Measurements from ENCODE around the gene RABGAP1L. TPM values are rescaled to one million over a fixed set of nuclear protein-coding genes. Genes with fewer than 3 reads are reported as not detected.

RABGAP1L gene
- total RNA-seq, 1 experiment from 2014 or later, result 76.9 TPM

- TF ChIP-seq MLX (CRISPR knock-in tag; IDR thresholded peaks at IDR 0.05), result no peak
- no peak for TF ChIP-seq TEAD1 (CRISPR knock-in tag; IDR thresholded peaks at IDR 0.05)
- TF ChIP-seq, protein P1, sequence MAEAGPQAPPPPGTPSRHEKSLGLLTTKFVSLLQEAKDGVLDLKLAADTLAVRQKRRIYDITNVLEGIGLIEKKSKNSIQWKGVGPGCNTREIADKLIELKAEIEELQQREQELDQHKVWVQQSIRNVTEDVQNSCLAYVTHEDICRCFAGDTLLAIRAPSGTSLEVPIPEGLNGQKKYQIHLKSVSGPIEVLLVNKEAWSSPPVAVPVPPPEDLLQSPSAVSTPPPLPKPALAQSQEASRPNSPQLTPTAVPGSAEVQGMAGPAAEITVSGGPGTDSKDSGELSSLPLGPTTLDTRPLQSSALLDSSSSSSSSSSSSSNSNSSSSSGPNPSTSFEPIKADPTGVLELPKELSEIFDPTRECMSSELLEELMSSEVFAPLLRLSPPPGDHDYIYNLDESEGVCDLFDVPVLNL (CRISPR knock-in tag; IDR thresholded peaks at IDR 0.05; ENCODE audit: borderline replicate concordance, low read depth), result no peak
These were observed 66.3 kb downstream of the RABGAP1L start (continued) for GRCh38 chr1:174225499-174226204.

DNA sequence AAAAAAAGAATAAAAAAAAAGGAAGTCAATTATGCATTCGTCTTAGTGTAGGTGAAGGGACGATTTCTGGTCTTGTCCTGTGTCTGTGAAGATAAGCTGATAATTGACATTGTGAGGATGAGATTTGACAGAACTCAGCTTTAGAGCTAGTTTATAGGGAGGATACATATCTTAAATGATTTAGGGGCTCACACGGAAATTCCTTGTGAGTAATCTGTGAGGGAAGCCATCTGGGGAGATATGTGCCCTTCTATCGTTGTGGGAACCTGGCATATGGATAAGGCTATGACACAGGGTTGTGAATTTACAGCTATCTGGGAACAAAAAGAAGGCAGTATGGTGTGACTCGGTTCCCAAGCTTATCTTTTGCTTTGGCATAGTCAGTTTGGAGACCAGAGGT is 71.1 kb downstream of the RABGAP1L start:
- ATAC-seq (no peak), DNase-seq (ENCODE audit: low spot score) (no peak)
- no peak overlapping the region for H3K4me3 Mint-ChIP-seq
- no peak overlapping the region for H3K27ac Mint-ChIP-seq
- H3K4me1 Mint-ChIP-seq, result no peaks in the 10 kb centered on the region
- no peak for TF ChIP-seq NR1H2 (CRISPR knock-in tag; IDR thresholded peaks at IDR 0.05)
- POLR2A ChIA-PET, result interaction anchor here (0.6 kb wide), 1 partner anchor 236 kb away, joined by 3 read pairs; no protein-coding TSS in a partner anchor
- H3K9me3 Mint-ChIP-seq, result peaks cover 14% of the 10 kb centered on the region
- CTCF ChIA-PET, result interaction anchor here (0.8 kb wide), 1 partner anchor 13 kb away, joined by 3 read pairs; no protein-coding TSS in a partner anchor
- peaks cover 19% of the 10 kb centered on the region for H3K36me3 Mint-ChIP-seq
- no peaks in the 10 kb centered on the region for H3K27me3 Mint-ChIP-seq (ENCODE audit: low read depth)

- Mint-ChIP-seq H3K9me3 (peaks cover 14% of the 10 kb centered on the region), H3K27me3 (ENCODE audit: low read depth) (no peaks in the 10 kb centered on the region), H3K4me3 (no peak overlapping the region), H3K36me3 (peaks cover 21% of the 10 kb centered on the region), H3K4me1 (no peaks in the 10 kb centered on the region), H3K27ac (no peak overlapping the region)
- ATAC-seq, result no peak
- TF ChIP-seq RORB (CRISPR knock-in tag; IDR thresholded peaks at IDR 0.05) (no peak), ZNF219 (CRISPR knock-in tag; IDR thresholded peaks at IDR 0.05; ENCODE audit: borderline replicate concordance) (no peak), E2F1 (CRISPR knock-in tag; IDR thresholded peaks at IDR 0.05) (no peak), FOXJ3 (CRISPR knock-in tag; IDR thresholded peaks at IDR 0.05; ENCODE audit: borderline replicate concordance) (no peak), ZNF232 (CRISPR knock-in tag; IDR thresholded peaks at IDR 0.05) (no peak), PRRX2 (CRISPR knock-in tag; IDR thresholded peaks at IDR 0.05) (no peak), NFYB (CRISPR knock-in tag; conservative IDR thresholded peaks at IDR 0.05; ENCODE audit: low read depth) (no peak), TEAD4 (CRISPR knock-in tag; IDR thresholded peaks at IDR 0.05) (no peak), ZNF416 (CRISPR knock-in tag; IDR thresholded peaks at IDR 0.05) (no peak), JAZF1 (CRISPR knock-in tag; IDR thresholded peaks at IDR 0.05) (no peak)
- TF ChIP-seq, protein P2, sequence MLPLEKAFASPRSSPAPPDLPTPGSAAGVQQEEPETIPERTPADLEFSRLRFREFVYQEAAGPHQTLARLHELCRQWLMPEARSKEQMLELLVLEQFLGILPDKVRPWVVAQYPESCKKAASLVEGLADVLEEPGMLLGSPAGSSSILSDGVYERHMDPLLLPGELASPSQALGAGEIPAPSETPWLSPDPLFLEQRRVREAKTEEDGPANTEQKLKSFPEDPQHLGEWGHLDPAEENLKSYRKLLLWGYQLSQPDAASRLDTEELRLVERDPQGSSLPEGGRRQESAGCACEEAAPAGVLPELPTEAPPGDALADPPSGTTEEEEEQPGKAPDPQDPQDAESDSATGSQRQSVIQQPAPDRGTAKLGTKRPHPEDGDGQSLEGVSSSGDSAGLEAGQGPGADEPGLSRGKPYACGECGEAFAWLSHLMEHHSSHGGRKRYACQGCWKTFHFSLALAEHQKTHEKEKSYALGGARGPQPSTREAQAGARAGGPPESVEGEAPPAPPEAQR (CRISPR knock-in tag; IDR thresholded peaks at IDR 0.05), result no peak
- TF ChIP-seq, protein P3, sequence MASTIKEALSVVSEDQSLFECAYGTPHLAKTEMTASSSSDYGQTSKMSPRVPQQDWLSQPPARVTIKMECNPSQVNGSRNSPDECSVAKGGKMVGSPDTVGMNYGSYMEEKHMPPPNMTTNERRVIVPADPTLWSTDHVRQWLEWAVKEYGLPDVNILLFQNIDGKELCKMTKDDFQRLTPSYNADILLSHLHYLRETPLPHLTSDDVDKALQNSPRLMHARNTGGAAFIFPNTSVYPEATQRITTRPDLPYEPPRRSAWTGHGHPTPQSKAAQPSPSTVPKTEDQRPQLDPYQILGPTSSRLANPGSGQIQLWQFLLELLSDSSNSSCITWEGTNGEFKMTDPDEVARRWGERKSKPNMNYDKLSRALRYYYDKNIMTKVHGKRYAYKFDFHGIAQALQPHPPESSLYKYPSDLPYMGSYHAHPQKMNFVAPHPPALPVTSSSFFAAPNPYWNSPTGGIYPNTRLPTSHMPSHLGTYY (CRISPR knock-in tag; IDR thresholded peaks at IDR 0.05), result no peak
- TF ChIP-seq, protein P4, sequence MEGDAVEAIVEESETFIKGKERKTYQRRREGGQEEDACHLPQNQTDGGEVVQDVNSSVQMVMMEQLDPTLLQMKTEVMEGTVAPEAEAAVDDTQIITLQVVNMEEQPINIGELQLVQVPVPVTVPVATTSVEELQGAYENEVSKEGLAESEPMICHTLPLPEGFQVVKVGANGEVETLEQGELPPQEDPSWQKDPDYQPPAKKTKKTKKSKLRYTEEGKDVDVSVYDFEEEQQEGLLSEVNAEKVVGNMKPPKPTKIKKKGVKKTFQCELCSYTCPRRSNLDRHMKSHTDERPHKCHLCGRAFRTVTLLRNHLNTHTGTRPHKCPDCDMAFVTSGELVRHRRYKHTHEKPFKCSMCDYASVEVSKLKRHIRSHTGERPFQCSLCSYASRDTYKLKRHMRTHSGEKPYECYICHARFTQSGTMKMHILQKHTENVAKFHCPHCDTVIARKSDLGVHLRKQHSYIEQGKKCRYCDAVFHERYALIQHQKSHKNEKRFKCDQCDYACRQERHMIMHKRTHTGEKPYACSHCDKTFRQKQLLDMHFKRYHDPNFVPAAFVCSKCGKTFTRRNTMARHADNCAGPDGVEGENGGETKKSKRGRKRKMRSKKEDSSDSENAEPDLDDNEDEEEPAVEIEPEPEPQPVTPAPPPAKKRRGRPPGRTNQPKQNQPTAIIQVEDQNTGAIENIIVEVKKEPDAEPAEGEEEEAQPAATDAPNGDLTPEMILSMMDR (IDR thresholded peaks at IDR 0.05), result no peak
- TF ChIP-seq, protein P5, sequence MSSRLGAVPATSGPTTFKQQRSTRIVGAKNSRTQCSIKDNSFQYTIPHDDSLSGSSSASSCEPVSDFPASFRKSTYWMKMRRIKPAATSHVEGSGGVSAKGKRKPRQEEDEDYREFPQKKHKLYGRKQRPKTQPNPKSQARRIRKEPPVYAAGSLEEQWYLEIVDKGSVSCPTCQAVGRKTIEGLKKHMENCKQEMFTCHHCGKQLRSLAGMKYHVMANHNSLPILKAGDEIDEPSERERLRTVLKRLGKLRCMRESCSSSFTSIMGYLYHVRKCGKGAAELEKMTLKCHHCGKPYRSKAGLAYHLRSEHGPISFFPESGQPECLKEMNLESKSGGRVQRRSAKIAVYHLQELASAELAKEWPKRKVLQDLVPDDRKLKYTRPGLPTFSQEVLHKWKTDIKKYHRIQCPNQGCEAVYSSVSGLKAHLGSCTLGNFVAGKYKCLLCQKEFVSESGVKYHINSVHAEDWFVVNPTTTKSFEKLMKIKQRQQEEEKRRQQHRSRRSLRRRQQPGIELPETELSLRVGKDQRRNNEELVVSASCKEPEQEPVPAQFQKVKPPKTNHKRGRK (CRISPR knock-in tag; IDR thresholded peaks at IDR 0.05; ENCODE audit: borderline replicate concordance), result no peak
- CTCF ChIA-PET, result no interaction called here
- POLR2A ChIA-PET, result no interaction called here
- DNase-seq (ENCODE audit: low spot score), result no peak
These were observed 73.4 kb downstream of the RABGAP1L start for GRCh38 chr1:174232761-174233160.
